HUES48 (cell line): ENCODE measurements around the gene BTN1A1.
"Not testable (repeated sequence)": the region's sequence is repeated elsewhere in the genome, so short reads cannot be mapped to it uniquely, and the experiment has no call there.

Experiments
- H3K27ac ChIP-seq: one replicate; pipeline ENCODE4 v1.7.0; 2013; ENCODE audit warnings: low read depth, low read length, inconsistent platforms
- H3K27me3 ChIP-seq: 2 replicates; pipeline ENCODE4 v1.6.1; 2013; ENCODE audit warnings: mild to moderate bottlenecking, low read length; ENCODE audit not compliant: control insufficient read depth, insufficient read depth
- H3K36me3 ChIP-seq: 2 replicates; pipeline ENCODE4 v1.6.1; 2013; ENCODE audit warnings: low read length; ENCODE audit not compliant: control insufficient read depth, insufficient read depth
- H3K4me1 ChIP-seq: 2 replicates; pipeline ENCODE4 v1.6.1; 2013; ENCODE audit warnings: mild to moderate bottlenecking, low read length; ENCODE audit not compliant: control insufficient read depth, insufficient read depth
- H3K4me3 ChIP-seq: 2 replicates; pipeline ENCODE4 v1.5.1; 2013; ENCODE audit warnings: mild to moderate bottlenecking, low read depth, low read length
- H3K9ac ChIP-seq: 2 replicates; pipeline ENCODE4 v1.6.1; 2013; ENCODE audit warnings: mild to moderate bottlenecking, low read depth, low read length, moderate library complexity
- H3K9me3 ChIP-seq: 2 replicates; pipeline ENCODE4 v1.6.1; 2013; ENCODE audit warnings: low read length; ENCODE audit not compliant: control insufficient read depth, insufficient read depth

The BTN1A1 gene

GRCh38 chr6:26516481-26517427, 16.7 kb downstream of the BTN1A1 start:
- Histone ChIP-seq H3K36me3 (no peaks in the 10 kb centered on the region), H3K4me1 (peaks cover 7% of the 10 kb centered on the region; the same call in 1 of the 2 replicates), H3K27me3 (no peaks in the 10 kb centered on the region), H3K27ac (no peak overlapping the region), H3K9me3 (no peaks in the 10 kb centered on the region), H3K4me3 (no peak overlapping the region), H3K9ac (no peak overlapping the region)

GRCh38 chr6:26519359-26519758, 19.3 kb downstream of the BTN1A1 start:
- Histone ChIP-seq H3K27me3 (no peaks in the 10 kb centered on the region), H3K9me3 (no peaks in the 10 kb centered on the region), H3K9ac (no peak overlapping the region), H3K36me3 (no peaks in the 10 kb centered on the region), H3K4me3 (no peak overlapping the region), H3K27ac (no peak overlapping the region), H3K4me1 (peaks cover 19% of the 10 kb centered on the region; the same call in 1 of the 2 replicates)

- no peaks in the 10 kb centered on the region for H3K9me3 ChIP-seq
- no peaks in the 10 kb centered on the region for H3K27me3 ChIP-seq
- peak overlapping the region; percentile 79 for H3K9ac ChIP-seq
- peak overlapping the region; percentile 88 for H3K27ac ChIP-seq
- H3K36me3 ChIP-seq, result no peaks in the 10 kb centered on the region
- H3K4me3 ChIP-seq, result peak overlapping the region; percentile 61
- H3K4me1 ChIP-seq, result peaks cover 19% of the 10 kb centered on the region; the same call in 1 of the 2 replicates
Measured at GRCh38 chr6:26520237-26520849, 20.2 kb downstream of the BTN1A1 start.

- peak overlapping the region; percentile 93 for H3K9ac ChIP-seq
- H3K4me1 ChIP-seq, result peaks cover 19% of the 10 kb centered on the region; the same call in 1 of the 2 replicates
- peak overlapping the region; percentile 89 for H3K27ac ChIP-seq
- H3K36me3 ChIP-seq, result no peaks in the 10 kb centered on the region
- peak overlapping the region; percentile 100 for H3K4me3 ChIP-seq
- H3K27me3 ChIP-seq, result no peaks in the 10 kb centered on the region
- H3K9me3 ChIP-seq, result no peaks in the 10 kb centered on the region
Measured at GRCh38 chr6:26520850-26521599, 20.9 kb downstream of the BTN1A1 start.

- H3K4me3 ChIP-seq, result peak overlapping the region; percentile 100
- H3K9ac ChIP-seq, result peak overlapping the region; percentile 93
- peak overlapping the region; percentile 89 for H3K27ac ChIP-seq
- peaks cover 19% of the 10 kb centered on the region; the same call in 1 of the 2 replicates for H3K4me1 ChIP-seq
- no peaks in the 10 kb centered on the region for H3K27me3 ChIP-seq
- H3K9me3 ChIP-seq, result no peaks in the 10 kb centered on the region
- no peaks in the 10 kb centered on the region for H3K36me3 ChIP-seq
Measured at GRCh38 chr6:26521600-26522391, 21.7 kb downstream of the BTN1A1 start.

GRCh38 chr6:26522486-26523228, 22.6 kb downstream of the BTN1A1 start:
- Histone ChIP-seq H3K4me3 (peak overlapping the region; percentile 100), H3K27ac (peak overlapping the region; percentile 89), H3K4me1 (peaks cover 22% of the 10 kb centered on the region; the same call in 1 of the 2 replicates), H3K9ac (peak overlapping the region; percentile 93)
- not testable (repeated sequence) for H3K36me3 ChIP-seq, H3K9me3 ChIP-seq, H3K27me3 ChIP-seq

- H3K9ac ChIP-seq, H3K27ac ChIP-seq, H3K36me3 ChIP-seq, H3K9me3 ChIP-seq, H3K4me3 ChIP-seq, H3K27me3 ChIP-seq: not testable (repeated sequence)
- peaks cover 36% of the 10 kb centered on the region for H3K4me1 ChIP-seq
Measured at GRCh38 chr6:26524314-26524713, 24.2 kb downstream of the BTN1A1 start.

- Histone ChIP-seq H3K27ac (no peak overlapping the region), H3K27me3 (no peaks in the 10 kb centered on the region), H3K36me3 (no peaks in the 10 kb centered on the region), H3K9ac (no peak overlapping the region), H3K4me1 (peaks cover 35% of the 10 kb centered on the region), H3K9me3 (no peaks in the 10 kb centered on the region), H3K4me3 (no peak overlapping the region)
Measured at GRCh38 chr6:26524722-26525370, 24.7 kb downstream of the BTN1A1 start.

- Histone ChIP-seq H3K9ac (no peak overlapping the region), H3K27ac (no peak overlapping the region), H3K9me3 (no peaks in the 10 kb centered on the region), H3K36me3 (no peaks in the 10 kb centered on the region), H3K4me1 (peaks cover 29% of the 10 kb centered on the region), H3K4me3 (no peak overlapping the region), H3K27me3 (no peaks in the 10 kb centered on the region)
Measured at GRCh38 chr6:26525838-26526237, 25.7 kb downstream of the BTN1A1 start.
